H9 (cell line): ENCODE data around the gene TRPV6. TPM values are rescaled to one million over a fixed set of nuclear protein-coding genes. Genes with fewer than 3 reads are reported as not detected.

Experiments used
- DNase-seq: peaks from one replicate; pipeline ENCODE4 v3.0.0-alpha.2; 2017
- H2AFZ ChIP-seq: one replicate; pipeline ENCODE4 v1.6.1; 2013; ENCODE audit warnings: mild to moderate bottlenecking, low read length, control low read depth, moderate library complexity
- H2AK5ac ChIP-seq: 2 replicates; pipeline ENCODE4 v1.6.1; 2013; ENCODE audit warnings: low read length, control low read depth, mixed read lengths; ENCODE audit not compliant: insufficient read length
- H2BK120ac ChIP-seq: one replicate; pipeline ENCODE4 v1.6.1; 2013; ENCODE audit warnings: low read depth, mild to moderate bottlenecking, low read length, control low read depth, inconsistent platforms; ENCODE audit not compliant: poor library complexity, severe bottlenecking
- H2BK12ac ChIP-seq: 2 replicates; pipeline ENCODE4 v1.6.1; 2013; ENCODE audit warnings: low read length, control low read depth, mixed read lengths, low read depth; ENCODE audit not compliant: insufficient read length
- H2BK15ac ChIP-seq: 2 replicates; pipeline ENCODE4 v1.6.1; 2013; ENCODE audit warnings: low read depth, low read length, control low read depth
- H2BK20ac ChIP-seq: one replicate; pipeline ENCODE4 v1.6.1; 2013; ENCODE audit warnings: low read depth, mild to moderate bottlenecking, low read length, control low read depth, inconsistent platforms; ENCODE audit not compliant: poor library complexity, severe bottlenecking
- H2BK5ac ChIP-seq: 2 replicates; pipeline ENCODE4 v1.6.1; 2013; ENCODE audit warnings: low read length, control low read depth, mixed read lengths; ENCODE audit not compliant: insufficient read length
- H3K14ac ChIP-seq: 2 replicates; pipeline ENCODE4 v1.6.1; 2013; ENCODE audit warnings: low read length, control low read depth; ENCODE audit not compliant: insufficient read depth
- H3K18ac ChIP-seq: 2 replicates; pipeline ENCODE4 v1.6.1; 2013; ENCODE audit warnings: low read depth, mild to moderate bottlenecking, mixed read lengths, low read length, control low read depth; ENCODE audit not compliant: insufficient read length
- H3K23ac ChIP-seq: 2 replicates; pipeline ENCODE4 v1.6.1; 2013; ENCODE audit warnings: low read length, control low read depth, mixed read lengths, low read depth; ENCODE audit not compliant: insufficient read length
- H3K23me2 ChIP-seq: 2 replicates; pipeline ENCODE4 v1.6.1; 2013; ENCODE audit warnings: low read depth, mild to moderate bottlenecking, mixed read lengths, low read length, control low read depth; ENCODE audit not compliant: insufficient read length, poor library complexity, severe bottlenecking
- H3K27ac ChIP-seq: 2 replicates; pipeline ENCODE4 v1.5.1; 2013; ENCODE audit warnings: low read length, control low read depth, mixed read lengths, low read depth; ENCODE audit not compliant: insufficient read length
- H3K27me3 ChIP-seq: 2 replicates; pipeline ENCODE4 v1.6.1; 2013; ENCODE audit warnings: low read length, control low read depth, inconsistent platforms; ENCODE audit not compliant: insufficient read depth
- H3K4ac ChIP-seq: 2 replicates; pipeline ENCODE4 v1.6.1; 2013; ENCODE audit warnings: low read depth, mild to moderate bottlenecking, control low read depth, inconsistent platforms, low read length, moderate library complexity
- H3K4me1 ChIP-seq: 2 replicates; pipeline ENCODE4 v1.6.1; 2013; ENCODE audit warnings: low read length, control low read depth, inconsistent platforms; ENCODE audit not compliant: insufficient read depth
- H3K4me2 ChIP-seq: 2 replicates; pipeline ENCODE4 v1.6.1; 2013; ENCODE audit warnings: low read length, control low read depth, mixed read lengths; ENCODE audit not compliant: insufficient read length, insufficient read depth
- H3K56ac ChIP-seq: 2 replicates; pipeline ENCODE4 v1.6.1; 2013; ENCODE audit warnings: low read depth, mild to moderate bottlenecking, mixed read lengths, low read length, control low read depth; ENCODE audit not compliant: insufficient read length
- H3K79me1 ChIP-seq: 2 replicates; pipeline ENCODE4 v1.6.1; 2013; ENCODE audit warnings: low read depth, mild to moderate bottlenecking, moderate library complexity, low read length, control low read depth, inconsistent platforms; ENCODE audit not compliant: insufficient read depth, poor library complexity, severe bottlenecking
- H3K79me2 ChIP-seq: 2 replicates; pipeline ENCODE4 v1.6.1; 2013; ENCODE audit warnings: low read length, control low read depth, inconsistent platforms; ENCODE audit not compliant: insufficient read depth
- H3K9ac ChIP-seq: 2 replicates; pipeline ENCODE4 v1.6.1; 2013; ENCODE audit warnings: low read length, control low read depth, mixed read lengths; ENCODE audit not compliant: insufficient read length; ENCODE audit errors: extremely low read depth
- H3K9me3 ChIP-seq: one replicate; pipeline ENCODE4 v1.6.1; 2013; ENCODE audit warnings: low read depth, low read length, inconsistent platforms; ENCODE audit not compliant: control insufficient read depth
- H3T11ph ChIP-seq: one replicate; pipeline ENCODE4 v1.6.1; 2013; ENCODE audit warnings: mild to moderate bottlenecking, low read length, control low read depth, inconsistent platforms
- H4K20me1 ChIP-seq: one replicate; pipeline ENCODE4 v1.6.1; 2013; ENCODE audit not compliant: control insufficient read depth, insufficient read length, insufficient read depth
- H4K5ac ChIP-seq: 2 replicates; pipeline ENCODE4 v1.6.1; 2013; ENCODE audit warnings: low read depth, mild to moderate bottlenecking, mixed read lengths, low read length, control low read depth; ENCODE audit not compliant: insufficient read length
- H4K8ac ChIP-seq: replicated peaks from 2 replicates; pipeline ENCODE4 v1.6.1; 2013; ENCODE audit warnings: low read length, control low read depth, mixed read lengths, low read depth; ENCODE audit not compliant: insufficient read length
- H4K91ac ChIP-seq: 2 replicates; pipeline ENCODE4 v1.6.1; 2013; ENCODE audit warnings: low read depth, mild to moderate bottlenecking, moderate library complexity, mixed read lengths, low read length, control low read depth; ENCODE audit not compliant: insufficient read length
- H3K27ac Mint-ChIP-seq, 3 experiments: 2 replicates in 2 of 3; 3 replicates in 1 of 3; pipeline ENCODE4 v1.8.0; 2020 to 2021; ENCODE audit warnings: mixed read lengths in 3 of 3, mild to moderate bottlenecking in 1 of 3, moderate library complexity in 1 of 3
- H3K27me3 Mint-ChIP-seq: 2 replicates; pipeline ENCODE4 v1.8.0; 2021; ENCODE audit warnings: low read depth, mild to moderate bottlenecking, moderate library complexity, mixed read lengths
- H3K36me3 Mint-ChIP-seq, 3 experiments: 2 replicates in 2 of 3; 3 replicates in 1 of 3; pipeline ENCODE4 v1.8.0; 2020 to 2021; ENCODE audit warnings: low read depth in 3 of 3, mixed read lengths in 3 of 3; ENCODE audit not compliant: insufficient read depth in 1 of 3
- H3K4me1 Mint-ChIP-seq, 2 experiments: 2 replicates each; pipeline ENCODE4 v1.8.0; 2020; ENCODE audit warnings: mixed read lengths in 2 of 2
- H3K4me3 Mint-ChIP-seq, 2 experiments: 2 replicates in 1 of 2; 3 replicates in 1 of 2; pipeline ENCODE4 v1.8.0; 2020 to 2021; ENCODE audit warnings: mild to moderate bottlenecking in 2 of 2, mixed read lengths in 2 of 2, moderate library complexity in 1 of 2
- H3K9me3 Mint-ChIP-seq, 2 experiments: 2 replicates in 1 of 2; 3 replicates in 1 of 2; pipeline ENCODE4 v1.8.0; 2020; ENCODE audit warnings: mild to moderate bottlenecking in 2 of 2, mixed read lengths in 2 of 2, moderate library complexity in 1 of 2
- WGBS: extraction: QIAGEN DNeasy Blood & Tissue Kit; methylation state at CpG from one replicate; pipeline ENCODE4 v1.1.7; 2013; ENCODE audit warnings: missing lambda C conversion rate, low lambda C conversion rate, mixed read lengths; ENCODE audit not compliant: insufficient read length; ENCODE audit errors: extremely low coverage; 5-methylcytosine and 5-hydroxymethylcytosine counted together
- total RNA-seq: library from RNA; stranded (reverse); gene quantifications from 2 replicates; pipeline ENCODE4 v1.2.1, GENCODE V29; 2021
- TF ChIP-seq, protein P1 (sequence below): fragments of 200-600 bp; sonication (generic); conservative IDR thresholded peaks from 3 replicates; pipeline ENCODE4 v1.8.0; 2021; ENCODE audit warnings: antibody characterized with exemption, mild to moderate bottlenecking

Gene TRPV6
- total RNA-seq, 1 experiment from 2014 or later, result 0.61 TPM

DNA sequence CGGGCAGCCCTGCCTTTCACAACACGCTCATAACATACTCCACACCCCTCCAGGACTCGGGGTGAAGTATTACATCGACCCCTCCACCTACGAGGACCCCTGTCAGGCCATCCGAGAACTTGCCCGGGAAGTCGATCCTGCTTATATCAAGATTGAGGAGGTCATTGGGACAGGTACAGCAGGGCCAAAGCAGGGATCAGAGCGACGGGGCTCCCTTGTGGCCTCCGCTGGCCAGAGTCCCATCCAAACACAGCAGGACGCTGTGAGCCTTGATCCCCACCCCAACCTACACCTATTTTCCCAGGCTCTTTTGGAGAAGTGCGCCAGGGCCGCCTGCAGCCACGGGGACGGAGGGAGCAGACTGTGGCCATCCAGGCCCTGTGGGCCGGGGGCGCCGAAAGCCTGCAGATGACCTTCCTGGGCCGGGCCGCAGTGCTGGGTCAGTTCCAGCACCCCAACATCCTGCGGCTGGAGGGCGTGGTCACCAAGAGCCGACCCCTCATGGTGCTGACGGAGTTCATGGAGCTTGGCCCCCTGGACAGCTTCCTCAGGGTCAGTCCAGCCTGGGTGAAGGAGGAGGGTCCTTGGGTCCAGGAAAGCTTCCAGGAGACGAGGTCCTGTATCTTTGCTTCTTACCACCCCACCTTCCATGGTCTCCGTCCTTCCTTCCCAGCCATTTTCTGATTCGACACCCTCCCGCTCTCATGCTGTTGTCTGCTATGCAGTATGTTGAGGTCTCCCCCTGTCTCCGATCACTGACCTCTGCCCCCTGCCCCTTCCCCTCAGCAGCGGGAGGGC, 17.2 kb downstream of the TRPV6 start:
- Histone ChIP-seq H3K79me1 (no peaks in the 10 kb centered on the region), H3K9ac (no peak overlapping the region), H3K9me3 (no peaks in the 10 kb centered on the region), H4K5ac (no peak overlapping the region), H2AK5ac (no peak overlapping the region), H2BK20ac (no peak overlapping the region), H4K8ac (no peak overlapping the region), H4K20me1 (no peaks in the 10 kb centered on the region), H2BK12ac (no peak overlapping the region), H3K14ac (no peak overlapping the region), H3K27me3 (no peaks in the 10 kb centered on the region), H3K4me1 (no peaks in the 10 kb centered on the region; the same call in 1 of the 2 replicates), H3K23me2 (no peaks in the 10 kb centered on the region), H3K79me2 (no peaks in the 10 kb centered on the region), H3K56ac (no peak overlapping the region), H2BK120ac (no peak overlapping the region), H2BK15ac (no peak overlapping the region), H2AFZ (no peak overlapping the region), H3T11ph (no peak overlapping the region), H3K4me2 (no peak overlapping the region), H2BK5ac (no peak overlapping the region), H3K18ac (no peak overlapping the region), H3K23ac (no peak overlapping the region), H3K27ac (no peak overlapping the region), H3K4ac (no peak overlapping the region), H4K91ac (no peak overlapping the region)
- Mint-ChIP-seq H3K4me1 (peaks cover 11 to 19% of the 10 kb centered on the region in 2 experiments), H3K9me3 (no peaks in the 10 kb centered on the region; a peak in 1 of 5 replicates), H3K4me3 (no peak overlapping the region), H3K27ac (0 out of 7 replicates have a peak overlapping the region, but pooled peaks of 1 of the 3 experiments have one; percentile 67), H3K27me3 (peaks cover 5% of the 10 kb centered on the region; the same call in 1 of the 2 replicates), H3K36me3 (peaks cover 0 to 22% (median 5%) of the 10 kb centered on the region in 3 experiments; a peak in 5 of 7 replicates)
- WGBS, result no CpG with 5 or more reads among the region's 31 CpGs
- TF ChIP-seq, protein P1, sequence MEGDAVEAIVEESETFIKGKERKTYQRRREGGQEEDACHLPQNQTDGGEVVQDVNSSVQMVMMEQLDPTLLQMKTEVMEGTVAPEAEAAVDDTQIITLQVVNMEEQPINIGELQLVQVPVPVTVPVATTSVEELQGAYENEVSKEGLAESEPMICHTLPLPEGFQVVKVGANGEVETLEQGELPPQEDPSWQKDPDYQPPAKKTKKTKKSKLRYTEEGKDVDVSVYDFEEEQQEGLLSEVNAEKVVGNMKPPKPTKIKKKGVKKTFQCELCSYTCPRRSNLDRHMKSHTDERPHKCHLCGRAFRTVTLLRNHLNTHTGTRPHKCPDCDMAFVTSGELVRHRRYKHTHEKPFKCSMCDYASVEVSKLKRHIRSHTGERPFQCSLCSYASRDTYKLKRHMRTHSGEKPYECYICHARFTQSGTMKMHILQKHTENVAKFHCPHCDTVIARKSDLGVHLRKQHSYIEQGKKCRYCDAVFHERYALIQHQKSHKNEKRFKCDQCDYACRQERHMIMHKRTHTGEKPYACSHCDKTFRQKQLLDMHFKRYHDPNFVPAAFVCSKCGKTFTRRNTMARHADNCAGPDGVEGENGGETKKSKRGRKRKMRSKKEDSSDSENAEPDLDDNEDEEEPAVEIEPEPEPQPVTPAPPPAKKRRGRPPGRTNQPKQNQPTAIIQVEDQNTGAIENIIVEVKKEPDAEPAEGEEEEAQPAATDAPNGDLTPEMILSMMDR, result no peak
- DNase-seq, result no peak
